K562 (cell line): ENCODE data around the gene DUSP10. TPM values are rescaled to one million over a fixed set of nuclear protein-coding genes. Genes with fewer than 3 reads are reported as not detected.
A peak's percentile ranks its signal among the peaks of the same experiment; 100 is the strongest.

Source experiments
- ATF7 ChIP-seq: fragments of 450-650 bp; IDR thresholded peaks from 2 replicates; pipeline ENCODE4 v1.7.1; 2014; ENCODE audit warnings: mild to moderate bottlenecking, moderate library complexity
- FIP1L1 ChIP-seq: fragments of 200-400 bp; formaldehyde crosslinking; IDR thresholded peaks from 2 replicates; pipeline ENCODE4 v1.6.1; 2018; ENCODE audit warnings: mild to moderate bottlenecking, low read depth, low read length; ENCODE audit not compliant: poor library complexity, severe bottlenecking
- LARP7 ChIP-seq: fragments of 450-650 bp; IDR thresholded peaks from 2 replicates; pipeline ENCODE4 v1.6.1; 2016
- PTBP1 ChIP-seq: fragments of 200-400 bp; formaldehyde crosslinking; IDR thresholded peaks from 2 replicates; pipeline ENCODE4 v1.6.1; 2017; ENCODE audit warnings: low read depth, low read length
- SIX5 ChIP-seq, 2 experiments: IDR thresholded peaks; 2 replicates each; pipeline ENCODE4 v1.6.1; 2011; ENCODE audit warnings: low read length in 2 of 2, borderline replicate concordance in 1 of 2, low read depth in 1 of 2, mild to moderate bottlenecking in 1 of 2, moderate library complexity in 1 of 2; ENCODE audit not compliant: insufficient read depth in 1 of 2
- SMARCC2 ChIP-seq: fragments of 450-650 bp; IDR thresholded peaks from 2 replicates; pipeline ENCODE4 v1.6.1; 2017; ENCODE audit warnings: antibody characterized with exemption, moderate library complexity, mild to moderate bottlenecking, low read depth
- THRA ChIP-seq: fragments of 450-650 bp; IDR thresholded peaks from 2 replicates; pipeline ENCODE4 v1.6.1; 2017; ENCODE audit warnings: mild to moderate bottlenecking, moderate library complexity
- TRIM25 ChIP-seq: fragments of 450-650 bp; IDR thresholded peaks from 2 replicates; pipeline ENCODE4 v1.7.0; 2016; ENCODE audit warnings: borderline replicate concordance
- ZNF589 ChIP-seq: fragments of 200-800 bp; sonication (Bioruptor generic); IDR thresholded peaks from 2 replicates; pipeline ENCODE4 v1.6.1; 2016; ENCODE audit warnings: low read depth, missing genetic modification characterization, missing compliant biosample characterization
- polyA plus RNA-seq, 8 experiments: library from polyadenylated mRNA; depleted of rRNA in 4 of 8; stranded (reverse) in 5 of 8; unstranded in 3 of 8; fragments of >200 nt; fragmentation: Nextera tagmentation in 2 of 8; fragmentation: Illumina TruSeq in 1 of 8; extraction: Ambion mirVana in 2 of 8; extraction: Trizol in 1 of 8; gene quantifications; 2 replicates each; pipeline versions ENCODE4 v1.2.1 to v1.2.3, GENCODE V29; 2011 to 2014; ENCODE audit warnings: inconsistent platforms in 1 of 8, missing spikeins in 1 of 8
- total RNA-seq, 7 experiments: library from RNA; depleted of rRNA in 6 of 7; stranded (reverse); fragments of >200 nt in 6 of 7; fragmentation: Illumina TruSeq in 2 of 7; extraction: Trizol in 2 of 7; gene quantifications; 2 replicates each; pipeline versions ENCODE4 v1.2.1 to v1.2.3, GENCODE V29; 2011 to 2021; ENCODE audit warnings: low replicate concordance in 1 of 7

The DUSP10 gene
- total and polyA plus RNA-seq, 9 of the 15 experiments (the other 6 are each of a cell fraction or from before 2014, with no cell fraction given): 1.7 to 8.3 (median 6.1) TPM

DNA sequence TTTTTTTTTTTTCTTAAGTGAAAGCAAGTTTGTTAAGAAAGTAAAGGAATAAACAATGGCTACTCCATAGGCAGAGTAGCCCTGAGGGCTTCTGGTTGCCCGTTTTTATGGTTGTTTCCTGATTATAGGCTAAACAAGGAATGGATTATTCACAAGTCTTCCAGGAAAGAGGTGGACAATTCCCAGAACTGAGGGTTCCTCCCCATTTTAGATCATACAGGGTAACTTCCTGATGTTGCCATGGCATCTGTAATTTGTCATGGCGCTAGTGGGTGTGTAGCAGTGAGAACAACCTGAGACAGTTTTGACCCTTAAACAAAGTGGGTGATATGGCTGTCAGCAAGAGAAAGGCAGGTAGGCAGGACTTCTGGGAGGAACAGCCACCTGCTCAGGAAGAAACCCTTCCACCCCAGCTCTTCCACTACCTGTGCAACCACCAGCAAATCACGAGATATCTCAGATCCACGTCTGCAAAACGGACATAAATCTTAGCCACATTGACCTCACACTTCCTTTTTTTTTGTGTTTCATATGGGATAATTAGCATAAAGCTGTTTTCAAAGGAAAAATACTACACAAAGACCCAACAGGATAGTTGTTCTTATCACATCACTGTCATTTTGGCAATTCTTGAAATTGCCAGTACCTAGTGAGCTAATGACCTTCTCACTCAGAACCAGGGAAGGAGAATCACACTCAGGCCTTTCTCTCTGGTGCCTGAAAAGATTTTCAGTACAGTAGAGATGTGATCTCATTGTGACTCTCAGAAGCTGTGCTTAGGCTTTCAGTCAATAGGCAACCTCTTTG lies 34.8 kb upstream of the DUSP10 start (continued):
- no peak for TF ChIP-seq TRIM25
- TF ChIP-seq SIX5 (IDR thresholded peaks at IDR 0.05; ENCODE audit: borderline replicate concordance in 1 of 2, insufficient read depth in 1 of 2, low read depth in 1 of 2, low read length in 2 of 2): no peak
- no peak for TF ChIP-seq FIP1L1
- TF ChIP-seq ZNF589 (CRISPR knock-in tag): peak; percentile 96
- no peak for TF ChIP-seq PTBP1
- TF ChIP-seq SMARCC2: no peak
- no peak for TF ChIP-seq THRA
- no peak for TF ChIP-seq LARP7
- TF ChIP-seq ATF7: peak; percentile 42; the same call in 1 of the 2 replicates
- TF ChIP-seq, all 486 proteins: peak for 35
